Coronary artery (tissue), 2 donors: ENCODE measurements around the gene PSRC1.
"Not testable (repeated sequence)": the region's sequence is repeated elsewhere in the genome, so short reads cannot be mapped to it uniquely, and the experiment has no call there.

Experiments used
- DNase-seq: peaks from one replicate; pipeline ENCODE4 v3.0.0-alpha.2; 2017; ENCODE audit warnings: low spot score
- H3K27ac ChIP-seq, 2 donors: fragments of 200-600 bp; sonication (generic); one replicate each; pipeline ENCODE4 v1.5.1; 2016 to 2019
- H3K4me3 ChIP-seq: fragments of 200-600 bp; sonication (generic); 2 replicates; pipeline ENCODE4 v1.5.1; 2016; ENCODE audit warnings: mild to moderate bottlenecking, moderate library complexity
- TF ChIP-seq, protein P1 (sequence below): fragments of 200-600 bp; sonication (generic); IDR thresholded peaks from one replicate; pipeline ENCODE4 v1.5.1; 2019; ENCODE audit warnings: antibody characterized with exemption

The PSRC1 gene

DNA sequence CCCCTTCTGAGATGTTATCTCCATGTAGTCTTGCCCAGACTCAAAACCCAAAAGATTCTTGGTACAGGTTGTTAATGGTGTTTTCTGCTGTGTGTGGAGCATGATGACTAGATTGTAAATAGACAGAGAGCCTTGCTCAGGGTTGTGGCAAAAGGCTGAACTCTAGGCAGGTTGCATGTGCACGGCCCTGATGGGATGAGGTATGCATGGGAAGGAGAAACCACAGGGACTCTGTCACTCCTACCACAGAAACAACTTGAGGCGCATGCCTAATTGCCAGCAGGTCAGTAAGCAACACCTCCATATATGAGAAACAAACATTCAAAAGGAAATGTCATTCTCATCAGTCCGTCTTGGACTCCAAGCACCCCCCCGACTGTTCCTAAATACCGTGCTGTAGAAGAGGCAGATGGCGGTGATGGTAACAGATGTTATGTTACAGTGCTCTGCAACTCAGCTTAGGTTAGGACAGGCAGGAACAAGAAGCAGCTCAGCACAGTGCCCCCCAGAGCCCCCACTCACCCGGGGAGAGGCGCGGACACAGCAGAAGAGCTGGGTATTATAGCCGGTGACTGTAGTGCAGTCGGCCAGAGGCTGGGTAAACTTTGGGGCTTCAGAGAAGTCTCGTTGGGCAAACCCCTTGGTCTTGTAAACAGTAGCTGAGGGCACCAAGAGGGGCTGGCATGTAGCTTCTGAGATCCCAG is 12.9 kb upstream of the PSRC1 start:
- Histone ChIP-seq H3K27ac (no peak overlapping the region), H3K4me3 (no peak overlapping the region)
- no peak for DNase-seq

DNA sequence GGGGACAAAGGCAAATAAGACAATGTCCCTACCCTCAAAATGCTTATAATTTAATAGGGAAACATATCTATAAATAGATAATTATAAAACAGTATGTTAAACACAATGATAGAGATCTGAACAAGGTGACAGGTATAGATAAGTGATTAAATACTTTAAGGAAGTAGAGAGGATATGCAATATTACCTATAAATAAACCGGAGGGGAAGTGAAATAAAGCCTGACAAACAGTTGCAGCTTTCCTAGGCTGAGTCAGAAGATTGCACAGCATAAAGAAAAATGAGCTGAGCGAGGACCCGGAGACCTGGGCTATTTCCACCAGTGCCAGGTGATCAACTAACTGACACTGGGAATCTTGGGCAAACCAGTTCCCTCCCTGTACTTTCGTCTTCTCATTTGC is 11.5 kb upstream of the PSRC1 start:
- Histone ChIP-seq H3K27ac (no peak overlapping the region), H3K4me3 (no peak overlapping the region)
- TF ChIP-seq, protein P1, sequence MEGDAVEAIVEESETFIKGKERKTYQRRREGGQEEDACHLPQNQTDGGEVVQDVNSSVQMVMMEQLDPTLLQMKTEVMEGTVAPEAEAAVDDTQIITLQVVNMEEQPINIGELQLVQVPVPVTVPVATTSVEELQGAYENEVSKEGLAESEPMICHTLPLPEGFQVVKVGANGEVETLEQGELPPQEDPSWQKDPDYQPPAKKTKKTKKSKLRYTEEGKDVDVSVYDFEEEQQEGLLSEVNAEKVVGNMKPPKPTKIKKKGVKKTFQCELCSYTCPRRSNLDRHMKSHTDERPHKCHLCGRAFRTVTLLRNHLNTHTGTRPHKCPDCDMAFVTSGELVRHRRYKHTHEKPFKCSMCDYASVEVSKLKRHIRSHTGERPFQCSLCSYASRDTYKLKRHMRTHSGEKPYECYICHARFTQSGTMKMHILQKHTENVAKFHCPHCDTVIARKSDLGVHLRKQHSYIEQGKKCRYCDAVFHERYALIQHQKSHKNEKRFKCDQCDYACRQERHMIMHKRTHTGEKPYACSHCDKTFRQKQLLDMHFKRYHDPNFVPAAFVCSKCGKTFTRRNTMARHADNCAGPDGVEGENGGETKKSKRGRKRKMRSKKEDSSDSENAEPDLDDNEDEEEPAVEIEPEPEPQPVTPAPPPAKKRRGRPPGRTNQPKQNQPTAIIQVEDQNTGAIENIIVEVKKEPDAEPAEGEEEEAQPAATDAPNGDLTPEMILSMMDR: no peak
- DNase-seq: no peak

More for the DNA sequence above, 12.9 kb upstream of the PSRC1 start:
- TF ChIP-seq, protein P1: no peak

DNA sequence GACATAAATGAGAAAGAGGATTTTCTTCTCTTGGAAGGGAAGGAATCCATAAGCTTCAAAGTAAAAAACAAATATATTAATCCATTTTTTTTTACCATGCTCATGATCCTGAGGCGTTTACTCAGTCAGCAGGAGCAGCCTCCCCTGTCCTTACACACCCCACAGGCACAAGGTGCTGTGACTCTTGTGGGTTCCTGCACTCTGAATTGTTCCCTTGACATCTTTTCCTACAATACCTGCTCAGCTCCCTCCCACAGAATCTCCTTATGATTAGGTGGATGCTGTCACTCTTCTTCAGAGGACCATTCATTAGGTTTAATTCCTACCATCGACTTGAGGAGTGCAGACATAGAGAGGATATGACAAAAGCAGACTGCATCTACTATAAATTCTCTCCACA is 10.1 kb upstream of the PSRC1 start:
- Histone ChIP-seq H3K27ac (no peak overlapping the region), H3K4me3 (no peak overlapping the region)
- TF ChIP-seq, protein P1: no peak
- no peak for DNase-seq

DNA sequence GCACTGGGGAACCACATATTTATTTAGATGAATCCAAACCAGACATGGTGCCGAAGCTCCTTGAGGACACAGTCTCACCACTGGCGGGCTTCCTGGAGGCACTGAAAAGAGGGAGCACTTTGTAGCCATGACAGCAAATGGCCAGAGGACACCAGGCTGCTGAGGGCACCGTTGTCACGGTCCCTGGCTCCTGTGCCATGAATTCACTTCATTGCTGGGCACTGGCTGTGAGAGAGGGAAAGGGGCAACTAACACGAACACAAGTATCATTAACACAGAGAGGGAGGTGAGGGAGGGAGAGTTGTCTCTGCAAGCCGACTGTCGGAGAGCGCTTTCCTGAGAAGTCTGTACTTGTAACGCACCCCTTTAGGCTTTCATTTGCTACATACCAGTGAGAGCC is 9.4 kb upstream of the PSRC1 start:
- Histone ChIP-seq H3K27ac (no peak overlapping the region), H3K4me3 (no peak overlapping the region)
- no peak for DNase-seq
- TF ChIP-seq, protein P1: no peak

DNA sequence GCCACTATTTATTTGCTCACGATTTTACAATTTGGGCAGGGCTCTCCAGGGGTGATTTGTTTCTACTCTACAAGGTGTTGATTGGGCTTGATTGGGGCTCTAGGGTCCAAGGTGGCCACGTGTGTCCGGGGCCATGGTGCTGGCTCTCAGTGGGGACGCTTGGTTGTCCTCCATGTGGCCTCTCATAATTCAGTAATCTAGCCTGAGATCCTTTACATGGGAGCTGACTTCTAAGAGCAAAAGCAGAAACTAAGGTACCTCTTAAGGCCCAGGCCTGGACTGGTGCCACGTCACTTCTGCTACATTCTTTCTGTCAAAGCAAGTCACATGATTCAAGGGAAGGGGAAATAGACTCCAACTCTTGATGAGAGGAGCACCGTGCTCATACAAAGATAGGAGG is 8.1 kb upstream of the PSRC1 start:
- H3K27ac ChIP-seq: no peak overlapping the region
- TF ChIP-seq, protein P1: no peak
- no peak for DNase-seq
- no peak overlapping the region for H3K4me3 ChIP-seq

DNA sequence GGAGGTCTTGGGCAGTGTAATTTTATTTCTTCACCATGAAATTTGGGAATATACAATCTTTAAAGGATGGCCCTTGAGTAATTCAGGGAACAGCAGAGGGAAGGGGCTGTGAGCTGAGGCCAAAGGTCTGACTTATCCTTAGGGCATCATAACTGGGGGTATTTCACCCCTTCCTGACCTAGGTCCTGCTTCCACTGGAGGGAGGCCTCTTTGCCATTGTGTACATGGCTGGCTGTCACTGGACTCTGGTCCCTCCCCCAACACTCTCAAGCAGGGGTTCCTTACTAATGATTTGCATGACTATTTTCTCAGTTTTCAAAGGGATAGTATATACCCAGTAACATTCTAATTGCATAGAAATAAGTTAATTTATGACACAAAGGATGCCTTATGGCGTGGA is 7.2 kb upstream of the PSRC1 start:
- H3K27ac ChIP-seq: no peak overlapping the region
- no peak overlapping the region for H3K4me3 ChIP-seq
- DNase-seq: no peak
- TF ChIP-seq, protein P1: no peak

DNA sequence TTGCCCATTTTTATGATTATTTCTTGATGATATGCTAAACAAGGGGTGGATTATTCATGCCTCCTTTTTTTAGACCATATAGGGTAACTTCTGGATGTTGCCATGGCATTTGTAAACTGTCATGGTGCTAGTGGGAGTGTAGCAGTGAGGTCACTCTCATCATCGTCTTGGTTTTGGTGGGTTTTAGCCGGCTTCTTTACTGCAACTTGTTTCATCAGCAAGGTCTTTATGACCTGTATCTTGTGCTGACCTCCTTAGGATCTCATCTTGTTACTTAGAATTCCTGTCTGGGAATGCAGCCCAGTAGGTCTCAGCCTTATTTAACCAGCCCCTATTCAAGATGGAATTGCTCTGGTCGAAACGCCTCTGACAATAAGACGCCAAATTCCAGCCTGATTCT is 3.8 kb upstream of the PSRC1 start:
- DNase-seq, H3K27ac ChIP-seq, H3K4me3 ChIP-seq: not testable (repeated sequence)
